ENCODE data around the gene G0S2. TPM values are rescaled to one million over a fixed set of nuclear protein-coding genes. Genes with fewer than 3 reads are reported as not detected.
A peak's percentile ranks its signal among the peaks of the same experiment; 100 is the strongest.

The G0S2 gene
- total and polyA plus RNA-seq, 9 of the 15 experiments (the other 6 are each of a cell fraction or from before 2014, with no cell fraction given): 0.18 to 65.6 (median 11.4) TPM

DNA sequence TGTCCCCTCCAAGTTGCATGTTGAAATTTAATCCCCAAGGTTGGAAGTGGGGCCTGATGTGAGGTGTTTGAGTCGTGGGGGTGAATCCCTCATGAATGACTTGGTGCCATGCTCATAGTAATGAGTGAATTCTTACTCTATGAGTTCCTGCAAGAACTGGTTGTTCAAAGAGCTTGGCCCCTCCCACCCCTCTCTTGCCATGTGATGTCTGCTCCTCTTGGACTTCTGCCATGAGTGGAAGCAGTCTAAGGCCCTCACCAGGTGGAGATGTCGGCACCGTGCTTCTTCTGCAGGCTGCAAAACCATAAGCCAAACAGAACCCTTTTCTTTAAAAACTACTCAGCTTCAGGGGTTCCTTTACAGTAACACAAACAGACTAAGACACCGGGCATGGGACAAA lies 14.3 kb downstream of the G0S2 start (continued):
- TF ChIP-seq SREBF1 (IDR thresholded peaks at IDR 0.05; ENCODE audit: borderline replicate concordance, low read depth, low read length) (no peak), FOXM1 (IDR thresholded peaks at IDR 0.05; ENCODE audit: low read depth) (no peak), FOXM1 (CRISPR knock-in tag; IDR thresholded peaks at IDR 0.05; ENCODE audit: low read depth) (no peak), ZNF507 (tag; conservative IDR thresholded peaks at IDR 0.05) (no peak), ZBTB11 (CRISPR knock-in tag; IDR thresholded peaks at IDR 0.05) (0 out of 6 replicates have a peak, but pooled peaks of 1 of the 3 experiments have one; percentile 33), MYC (IDR thresholded peaks at IDR 0.05; ENCODE audit: low read depth, low read length) (peak; percentile 24; the same call in 1 of the 2 replicates), MYC (CRISPR knock-in tag; IDR thresholded peaks at IDR 0.05; ENCODE audit: borderline replicate concordance, low read depth) (no peak), LARP7 (IDR thresholded peaks at IDR 0.05) (no peak), RNF2 (IDR thresholded peaks at IDR 0.05) (no peak), NFIC (IDR thresholded peaks at IDR 0.05) (peak; percentile 66), ZNF24 (IDR thresholded peaks at IDR 0.05) (no peak), MAFF (IDR thresholded peaks at IDR 0.05; ENCODE audit: low read length) (no peak), RBM17 (IDR thresholded peaks at IDR 0.05; ENCODE audit: borderline replicate concordance, low read depth, low read length) (no peak), BRF2 (IDR thresholded peaks at IDR 0.05; ENCODE audit: borderline replicate concordance, insufficient read depth, insufficient read length) (no peak), FOXJ2 (tag; IDR thresholded peaks at IDR 0.05) (no peak; the same call in 1 of the 2 replicates)
- TF ChIP-seq, protein P1, sequence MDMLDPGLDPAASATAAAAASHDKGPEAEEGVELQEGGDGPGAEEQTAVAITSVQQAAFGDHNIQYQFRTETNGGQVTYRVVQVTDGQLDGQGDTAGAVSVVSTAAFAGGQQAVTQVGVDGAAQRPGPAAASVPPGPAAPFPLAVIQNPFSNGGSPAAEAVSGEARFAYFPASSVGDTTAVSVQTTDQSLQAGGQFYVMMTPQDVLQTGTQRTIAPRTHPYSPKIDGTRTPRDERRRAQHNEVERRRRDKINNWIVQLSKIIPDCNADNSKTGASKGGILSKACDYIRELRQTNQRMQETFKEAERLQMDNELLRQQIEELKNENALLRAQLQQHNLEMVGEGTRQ (CRISPR knock-in tag; IDR thresholded peaks at IDR 0.05): peak; percentile 45

Data from K562 (cell line).